ENCODE results near the gene SLC35B4. TPM values are rescaled to one million over a fixed set of nuclear protein-coding genes. Genes with fewer than 3 reads are reported as not detected.
"Not testable (repeated sequence)": the region's sequence is repeated elsewhere in the genome, so short reads cannot be mapped to it uniquely, and the experiment has no call there.

The SLC35B4 gene
- total RNA-seq, 1 donor from 2014 or later = 8.2 TPM

DNA sequence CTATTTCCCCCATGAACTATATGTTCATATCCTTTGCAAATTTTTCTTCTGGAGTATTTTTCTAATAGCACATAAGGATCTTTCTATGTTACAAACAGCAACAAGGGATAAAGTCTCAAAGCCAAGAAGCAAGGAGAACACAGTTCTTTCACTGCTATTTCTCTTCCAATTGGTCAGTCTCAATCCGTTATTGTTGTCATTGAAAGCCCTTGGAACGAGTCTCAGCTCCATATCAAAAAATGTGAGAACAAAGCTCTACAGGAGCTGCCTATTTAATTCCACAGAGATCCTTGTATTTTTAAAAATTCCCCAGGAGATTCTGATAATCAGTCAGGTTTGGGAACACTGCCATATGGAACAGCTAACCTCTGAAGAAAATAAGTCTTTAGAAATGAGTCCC is 15.7 kb downstream of the SLC35B4 start:
- H3K4me3 ChIP-seq (ENCODE audit: low read depth, low read length) = no peak overlapping the region
- DNase-seq (ENCODE audit: low read depth) (no peak), FAIRE-seq (no peak)
- TF ChIP-seq, protein P1, sequence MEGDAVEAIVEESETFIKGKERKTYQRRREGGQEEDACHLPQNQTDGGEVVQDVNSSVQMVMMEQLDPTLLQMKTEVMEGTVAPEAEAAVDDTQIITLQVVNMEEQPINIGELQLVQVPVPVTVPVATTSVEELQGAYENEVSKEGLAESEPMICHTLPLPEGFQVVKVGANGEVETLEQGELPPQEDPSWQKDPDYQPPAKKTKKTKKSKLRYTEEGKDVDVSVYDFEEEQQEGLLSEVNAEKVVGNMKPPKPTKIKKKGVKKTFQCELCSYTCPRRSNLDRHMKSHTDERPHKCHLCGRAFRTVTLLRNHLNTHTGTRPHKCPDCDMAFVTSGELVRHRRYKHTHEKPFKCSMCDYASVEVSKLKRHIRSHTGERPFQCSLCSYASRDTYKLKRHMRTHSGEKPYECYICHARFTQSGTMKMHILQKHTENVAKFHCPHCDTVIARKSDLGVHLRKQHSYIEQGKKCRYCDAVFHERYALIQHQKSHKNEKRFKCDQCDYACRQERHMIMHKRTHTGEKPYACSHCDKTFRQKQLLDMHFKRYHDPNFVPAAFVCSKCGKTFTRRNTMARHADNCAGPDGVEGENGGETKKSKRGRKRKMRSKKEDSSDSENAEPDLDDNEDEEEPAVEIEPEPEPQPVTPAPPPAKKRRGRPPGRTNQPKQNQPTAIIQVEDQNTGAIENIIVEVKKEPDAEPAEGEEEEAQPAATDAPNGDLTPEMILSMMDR (IDR thresholded peaks at IDR 0.05; ENCODE audit: insufficient read depth, low read length, severe bottlenecking) = no peak
- no peaks in the 10 kb centered on the region for H3K27me3 ChIP-seq (ENCODE audit: control insufficient read depth, insufficient read depth, low read length)
- H3K36me3 ChIP-seq (ENCODE audit: control insufficient read depth, insufficient read depth, low read length) = peaks cover 2% of the 10 kb centered on the region

GRCh38 chr7:134298902-134299683 is 17.6 kb downstream of the SLC35B4 start:
- FAIRE-seq (no peak), DNase-seq (ENCODE audit: low read depth) (no peak)
- peaks cover 2% of the 10 kb centered on the region for H3K36me3 ChIP-seq (ENCODE audit: control insufficient read depth, insufficient read depth, low read length)
- H3K27me3 ChIP-seq (ENCODE audit: control insufficient read depth, insufficient read depth, low read length) = no peaks in the 10 kb centered on the region
- TF ChIP-seq, protein P1 (IDR thresholded peaks at IDR 0.05; ENCODE audit: insufficient read depth, low read length, severe bottlenecking) = no peak
- no peak overlapping the region for H3K4me3 ChIP-seq (ENCODE audit: low read depth, low read length)

DNA sequence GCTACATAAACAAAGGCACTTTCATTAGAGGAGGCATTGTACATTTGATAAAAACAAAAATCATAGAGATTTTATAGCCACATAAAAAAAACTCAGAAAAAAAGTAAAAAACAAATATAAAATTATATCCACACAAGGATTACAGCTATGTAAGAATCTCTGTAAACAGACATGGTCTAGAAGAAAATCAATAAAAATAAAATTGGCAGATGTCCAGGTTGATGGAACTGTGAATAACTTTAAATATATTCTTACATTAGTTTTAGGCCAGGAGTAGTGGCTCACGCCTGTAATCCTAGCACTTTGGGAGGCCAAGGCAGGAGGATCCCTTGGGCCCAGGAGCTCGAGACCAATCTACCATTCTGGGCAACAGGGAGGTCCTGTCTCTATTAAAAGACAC is 19.2 kb downstream of the SLC35B4 start:
- Histone ChIP-seq H3K27me3 (ENCODE audit: control insufficient read depth, insufficient read depth, low read length) (no peaks in the 10 kb centered on the region), H3K36me3 (ENCODE audit: control insufficient read depth, insufficient read depth, low read length) (peaks cover 2% of the 10 kb centered on the region), H3K4me3 (ENCODE audit: low read depth, low read length) (no peak overlapping the region)
- no peak for DNase-seq (ENCODE audit: low read depth)
- FAIRE-seq = no peak
- TF ChIP-seq, protein P1 (IDR thresholded peaks at IDR 0.05; ENCODE audit: insufficient read depth, low read length, severe bottlenecking) = no peak

GRCh38 chr7:134295982-134296381 is 20.7 kb downstream of the SLC35B4 start:
- DNase-seq (ENCODE audit: low read depth); H3K4me3 ChIP-seq (ENCODE audit: low read depth, low read length); H3K27me3 ChIP-seq (ENCODE audit: control insufficient read depth, insufficient read depth, low read length); H3K36me3 ChIP-seq (ENCODE audit: control insufficient read depth, insufficient read depth, low read length); FAIRE-seq: not testable (repeated sequence)

DNA sequence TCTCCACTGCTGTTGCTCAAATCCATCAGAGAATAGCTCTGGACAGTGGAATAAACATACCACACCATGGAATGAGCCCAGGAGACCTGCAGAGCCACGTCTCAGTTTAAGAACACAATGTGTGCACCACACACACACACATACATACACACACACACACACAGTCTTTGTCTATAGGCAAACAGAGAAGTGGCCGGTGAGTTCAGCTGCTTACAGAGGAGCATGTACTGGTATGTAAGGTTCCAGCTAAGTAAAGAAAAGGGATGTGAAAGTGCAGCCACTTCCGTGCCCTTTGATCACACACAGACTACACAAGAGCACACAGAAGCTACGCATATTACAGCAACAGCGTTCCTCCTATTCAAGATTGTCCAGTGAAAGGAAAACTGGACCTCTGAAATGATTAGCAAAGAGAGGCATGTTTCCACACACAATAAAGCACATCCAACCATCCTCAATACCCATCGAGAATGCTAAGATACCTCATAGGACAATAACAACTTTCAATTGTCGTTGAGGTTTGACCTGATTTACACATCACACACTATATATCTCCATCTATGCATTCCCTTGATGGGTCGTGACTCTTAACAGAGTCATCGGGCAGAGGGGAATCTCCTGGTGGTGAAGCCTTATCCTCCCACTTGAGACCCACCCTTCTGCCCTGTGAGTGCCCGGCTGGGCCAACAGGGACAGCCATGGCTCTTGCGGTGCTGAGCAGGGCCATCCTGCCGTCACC is 23.6 kb downstream of the SLC35B4 start:
- TF ChIP-seq, protein P1 (IDR thresholded peaks at IDR 0.05; ENCODE audit: insufficient read depth, low read length, severe bottlenecking) = no peak
- DNase-seq (ENCODE audit: low read depth) (no peak), FAIRE-seq (peak; percentile 91)
- Histone ChIP-seq H3K36me3 (ENCODE audit: control insufficient read depth, insufficient read depth, low read length) (peaks cover 2% of the 10 kb centered on the region), H3K27me3 (ENCODE audit: control insufficient read depth, insufficient read depth, low read length) (no peaks in the 10 kb centered on the region), H3K4me3 (ENCODE audit: low read depth, low read length) (no peak overlapping the region)

GRCh38 chr7:134290286-134290685 is 26.4 kb downstream of the SLC35B4 start:
- Histone ChIP-seq H3K4me3 (ENCODE audit: low read depth, low read length) (no peak overlapping the region), H3K36me3 (ENCODE audit: control insufficient read depth, insufficient read depth, low read length) (peaks cover 2% of the 10 kb centered on the region), H3K27me3 (ENCODE audit: control insufficient read depth, insufficient read depth, low read length) (no peaks in the 10 kb centered on the region)
- FAIRE-seq = no peak
- TF ChIP-seq, protein P1 (IDR thresholded peaks at IDR 0.05; ENCODE audit: insufficient read depth, low read length, severe bottlenecking) = no peak
- DNase-seq (ENCODE audit: low read depth) = peak; percentile 76
